ENCODE data around the gene DGCR2.

Gene DGCR2

DNA sequence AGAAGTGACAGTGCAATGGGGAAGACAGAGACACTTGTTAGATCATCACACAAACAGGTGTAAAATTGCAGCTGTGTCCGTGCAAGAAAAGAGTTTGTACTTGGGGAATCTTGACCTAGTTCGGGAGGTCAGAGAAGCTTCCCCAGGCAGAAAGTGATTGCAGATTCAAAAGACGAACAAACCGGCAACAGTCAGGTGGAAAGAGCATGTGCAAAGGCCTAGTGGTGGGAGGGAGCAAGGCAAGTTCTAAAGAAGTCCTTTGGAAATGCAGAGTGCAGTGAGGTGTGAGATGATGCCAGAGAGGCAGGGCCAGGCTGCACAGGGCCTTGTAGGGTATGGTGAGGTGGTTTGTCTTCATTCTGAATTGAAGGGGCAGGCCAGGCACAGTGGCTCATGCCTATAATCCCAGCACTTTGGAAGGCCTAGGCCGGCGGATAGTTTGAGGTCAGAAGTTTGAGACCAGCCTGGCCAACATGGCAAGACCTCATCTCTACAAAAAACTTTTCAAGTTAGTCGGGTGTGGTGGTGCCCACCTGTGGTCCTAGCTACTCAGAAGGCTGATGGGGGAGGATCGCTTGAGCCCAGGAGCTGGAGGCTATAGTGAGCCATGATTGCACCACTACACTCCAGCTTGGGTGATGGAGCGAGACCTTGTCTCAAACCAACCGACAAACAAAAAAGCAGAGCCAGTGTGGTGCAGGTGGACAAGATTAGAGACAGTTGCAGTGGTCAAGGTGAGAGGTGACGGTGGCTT lies 24.2 kb upstream of the DGCR2 start:
- no peak for DNase-seq
- no peak for ATAC-seq

DNA sequence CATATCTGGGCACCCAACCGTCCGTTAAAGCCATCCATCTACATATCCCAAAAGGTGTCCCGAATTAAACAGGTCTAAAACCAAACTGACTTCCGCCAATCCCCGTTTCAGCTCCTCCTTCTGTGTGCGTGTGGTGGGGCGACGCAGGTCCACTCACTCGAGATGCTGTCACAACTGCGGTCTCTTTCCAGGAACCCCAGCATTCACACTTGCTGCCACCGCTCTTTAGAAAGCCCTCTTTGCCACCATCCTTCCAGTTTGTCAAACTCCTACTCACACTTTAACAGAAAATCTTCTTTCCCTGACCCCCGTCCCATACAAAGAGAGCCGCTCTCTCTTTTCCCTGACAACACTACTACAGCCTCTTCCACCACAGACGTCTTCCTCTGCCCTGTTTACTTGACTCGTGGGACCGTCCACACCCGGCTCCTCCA lies 21.8 kb upstream of the DGCR2 start:
- peak; percentile 14 for ATAC-seq

DNA sequence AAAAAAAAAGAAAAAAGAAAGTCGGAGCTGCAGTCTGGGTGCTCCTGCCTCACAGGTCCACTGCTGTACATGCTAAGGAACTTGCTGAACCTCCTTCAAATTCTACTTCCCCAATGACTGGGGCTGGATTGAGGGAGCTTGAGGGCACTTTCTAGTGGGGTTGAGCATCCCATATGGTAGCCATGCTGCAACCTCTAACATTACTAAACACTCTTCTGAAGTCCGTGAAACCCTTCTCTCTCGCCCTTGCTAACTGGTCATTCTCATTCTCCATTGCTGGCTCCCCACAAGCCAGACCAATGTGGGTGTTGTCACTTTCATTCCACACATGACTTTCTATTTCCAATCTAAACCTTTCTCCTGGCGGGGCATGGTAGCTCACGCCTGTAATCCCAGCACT lies 21.0 kb upstream of the DGCR2 start:
- ATAC-seq = no peak
- DNase-seq = no peak

More for the DNA sequence above, 21.8 kb upstream of the DGCR2 start:
- peak; percentile 44 for DNase-seq

DNA sequence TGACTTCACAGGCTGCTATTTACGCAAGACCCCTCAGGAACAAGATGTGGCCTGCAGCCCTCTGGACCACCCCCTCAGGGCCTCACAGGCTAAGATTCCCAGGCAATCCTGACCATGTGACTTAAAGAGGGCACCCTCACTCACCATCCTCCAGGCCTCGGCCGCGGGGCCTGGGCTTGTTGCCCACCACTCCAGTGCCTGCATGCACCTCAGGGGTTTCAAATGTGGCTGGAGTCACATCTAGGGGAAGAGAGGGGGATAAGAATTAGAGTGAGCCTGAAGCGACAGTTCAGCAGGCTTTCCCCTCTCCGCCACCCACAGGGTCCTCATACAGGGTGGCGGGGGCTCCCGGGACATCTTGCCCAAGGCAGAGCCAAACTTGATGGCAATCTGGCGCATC lies 20.2 kb upstream of the DGCR2 start:
- no peak for DNase-seq
- ATAC-seq = no peak

DNA sequence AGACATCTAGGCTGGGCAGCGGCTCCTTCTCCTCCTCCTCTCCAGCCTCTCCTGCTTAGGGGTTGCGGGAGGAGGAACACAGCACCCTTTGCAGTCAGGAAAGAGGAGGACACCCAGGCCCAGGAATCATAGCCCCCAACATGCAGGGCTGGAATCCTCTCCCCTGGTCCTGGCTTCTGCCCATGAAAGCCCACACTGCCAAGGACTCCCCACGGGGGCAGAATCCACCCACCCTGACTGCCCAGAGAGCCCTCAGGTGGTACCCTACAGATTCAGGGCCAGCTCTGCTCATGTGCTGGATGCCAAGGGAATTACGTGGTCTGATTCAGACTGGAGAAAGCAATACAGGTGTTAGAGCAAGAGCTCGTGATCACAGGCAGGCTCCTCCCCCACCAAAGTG lies 17.8 kb upstream of the DGCR2 start:
- ATAC-seq = no peak
- DNase-seq = no peak

DNA sequence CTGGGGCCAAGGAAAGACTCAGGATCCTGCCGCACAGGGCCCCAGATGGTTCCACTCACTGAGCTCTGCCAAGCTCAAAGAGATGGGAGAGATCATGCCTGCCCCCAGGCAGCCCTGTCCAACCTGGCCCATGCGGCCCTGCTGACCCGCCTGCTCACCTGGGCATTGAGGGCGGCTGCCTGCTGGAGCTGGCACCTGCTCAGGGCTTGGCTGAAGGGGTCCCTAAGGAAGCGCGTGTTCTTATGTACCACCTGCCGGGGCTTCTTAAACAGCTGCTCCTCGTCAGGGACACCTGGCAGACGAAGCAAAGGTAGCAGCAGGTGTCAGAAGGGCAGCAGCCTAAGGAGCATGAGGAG lies 16.8 kb upstream of the DGCR2 start:
- DNase-seq = no peak
- ATAC-seq = no peak

DNA sequence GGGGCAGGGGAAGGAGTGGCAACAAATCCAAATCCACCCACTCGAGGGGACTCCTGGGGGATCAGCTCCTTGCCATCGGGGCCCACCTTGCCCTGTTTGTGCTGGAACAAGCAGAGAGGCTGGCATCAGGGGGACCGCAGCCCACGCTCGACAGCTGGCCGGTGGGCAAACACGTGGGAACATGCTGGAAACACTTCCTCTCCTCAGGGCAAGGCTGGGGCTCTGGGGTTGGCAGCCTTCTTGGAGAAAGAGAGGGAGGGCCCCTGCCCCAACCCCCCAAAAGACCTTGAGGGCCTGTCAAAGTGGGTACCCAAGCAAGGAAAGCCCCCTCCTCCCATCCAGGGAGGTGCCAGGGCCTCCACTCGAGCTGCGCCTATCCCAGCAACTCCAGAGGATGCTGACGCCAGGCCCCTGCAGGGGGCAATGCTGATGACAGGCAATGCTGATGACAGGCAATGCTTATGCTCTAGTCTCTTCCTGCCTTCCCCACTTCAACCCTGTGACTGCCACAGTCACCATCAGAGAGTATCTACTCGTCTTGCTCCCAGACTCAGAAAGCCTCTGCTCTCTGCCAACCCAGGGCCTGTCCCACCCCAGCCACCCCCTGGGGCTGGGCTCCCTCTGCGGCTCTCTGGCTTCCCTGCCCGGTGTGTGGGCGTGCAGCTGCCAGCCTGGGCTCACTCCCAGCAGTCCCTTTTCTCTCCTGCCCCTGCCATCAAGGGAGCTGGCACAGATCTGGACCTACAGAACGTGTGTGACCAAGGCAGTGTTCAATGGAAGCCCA lies 16.2 kb upstream of the DGCR2 start:
- ATAC-seq = no peak

DNA sequence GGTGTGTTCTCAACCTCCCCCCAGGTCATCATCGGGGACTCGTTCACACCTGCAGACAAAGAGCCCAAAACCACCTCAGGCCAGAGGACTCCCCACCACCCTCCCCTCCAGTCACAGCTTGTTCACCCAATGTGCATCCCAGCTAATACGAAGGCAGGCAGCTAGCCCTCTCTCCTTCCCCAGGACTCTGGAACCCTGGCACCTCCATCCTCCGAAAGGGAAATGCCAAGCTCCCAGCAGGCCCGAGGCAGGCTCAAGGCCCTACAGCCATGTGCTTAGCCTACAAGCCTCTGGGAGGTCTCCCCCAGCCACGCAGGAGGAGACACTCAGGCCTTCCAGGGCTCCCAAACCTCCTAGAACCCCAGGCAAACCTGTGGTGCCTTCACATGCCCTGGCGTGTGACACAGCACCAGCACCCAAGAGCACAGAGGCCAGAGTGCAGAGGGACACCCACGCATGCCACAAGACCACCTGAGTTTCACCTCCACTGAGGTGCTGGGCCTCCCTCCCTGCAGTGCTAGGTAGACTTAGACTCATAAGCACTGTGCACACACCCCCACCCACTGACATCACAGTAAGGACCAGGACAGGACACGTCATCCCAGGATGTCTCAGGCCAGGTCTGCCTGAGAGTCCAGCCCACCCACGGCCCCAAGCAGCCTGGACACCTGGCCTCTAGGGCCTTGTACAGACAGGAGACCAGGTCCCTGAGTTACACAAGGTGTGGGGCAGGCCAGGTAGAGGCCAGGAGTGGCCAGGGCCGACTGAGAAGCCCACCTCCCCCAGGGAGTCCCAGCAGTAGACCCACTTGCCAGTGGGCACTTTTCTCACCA lies 15.4 kb upstream of the DGCR2 start:
- DNase-seq (no peak), ATAC-seq (no peak)

More for the DNA sequence above, 16.2 kb upstream of the DGCR2 start:
- no peak for DNase-seq

DNA sequence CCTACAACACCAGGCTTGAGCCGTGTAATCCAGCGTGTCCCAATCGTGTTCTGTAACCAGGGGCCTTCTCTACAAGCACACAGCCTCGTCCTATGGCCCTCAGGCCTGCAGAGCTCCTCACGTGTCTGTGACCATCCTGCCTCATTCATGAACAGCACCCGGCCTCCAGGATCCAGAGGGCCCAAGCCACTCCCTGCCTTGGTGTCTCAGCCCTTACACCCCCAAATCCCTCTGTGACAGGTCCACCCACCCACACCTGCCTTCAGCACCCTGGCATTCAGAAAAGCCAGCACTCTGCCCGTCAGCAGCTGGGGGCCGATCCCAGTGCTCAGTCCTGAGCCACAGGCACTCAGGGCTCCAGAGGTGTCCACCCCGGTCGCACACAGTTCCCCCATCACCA lies 14.7 kb upstream of the DGCR2 start:
- no peak for ATAC-seq

DNA sequence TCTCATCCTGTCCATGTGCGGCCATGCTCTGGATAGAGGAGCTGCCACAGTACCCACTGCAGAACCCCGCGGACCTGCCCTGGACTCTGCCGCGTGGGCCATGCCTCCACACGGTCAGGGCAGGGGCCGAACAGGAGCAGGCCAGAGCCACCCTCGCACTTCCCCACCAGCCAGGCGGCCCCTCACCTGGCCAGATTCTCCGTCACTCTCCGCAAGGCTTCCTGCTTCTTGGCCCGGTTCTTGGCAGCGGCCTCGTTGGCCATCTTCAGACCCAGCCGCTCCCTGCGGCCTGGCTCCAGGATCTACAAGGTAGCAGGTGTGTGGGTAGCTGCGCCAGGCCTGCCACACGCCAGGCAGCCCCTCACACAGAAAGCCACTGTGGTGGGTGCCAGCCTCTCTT lies 12.7 kb upstream of the DGCR2 start:
- no peak for DNase-seq

More for the DNA sequence above, 14.7 kb upstream of the DGCR2 start:
- DNase-seq = no peak

DNA sequence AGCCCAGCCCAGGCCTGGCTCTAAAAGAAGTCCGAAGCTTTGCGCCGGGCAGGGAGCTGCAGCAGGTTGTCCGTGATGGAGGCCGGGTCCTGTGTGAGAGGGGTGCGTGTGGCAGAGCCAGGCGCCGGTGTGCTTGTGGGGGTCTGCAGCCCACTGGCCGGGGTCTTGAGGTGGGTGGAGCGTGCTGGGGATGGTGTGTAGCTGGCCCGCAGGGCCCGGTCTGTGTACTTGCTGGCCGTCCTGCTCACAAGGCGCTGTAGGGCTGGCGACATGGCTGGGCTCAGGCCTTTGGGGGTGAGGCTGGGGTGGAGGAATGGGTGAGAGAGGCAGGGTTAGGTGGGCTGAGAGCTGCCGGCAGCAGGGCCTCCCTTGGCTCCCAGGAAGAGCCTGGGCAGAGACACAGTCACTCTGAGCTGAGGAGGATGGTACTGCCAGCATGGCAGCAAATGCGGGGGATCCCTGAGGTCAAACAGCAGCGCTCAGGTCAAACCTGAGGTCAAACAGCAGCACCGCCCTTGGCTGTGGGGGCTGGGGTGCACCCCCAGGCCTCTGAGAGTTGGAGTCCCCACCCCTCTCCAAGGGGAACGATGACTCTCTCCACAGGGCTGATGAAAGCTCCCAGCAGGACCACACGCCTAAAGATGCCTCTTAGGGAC lies 12.1 kb upstream of the DGCR2 start:
- ATAC-seq (peak; percentile 5), DNase-seq (no peak)

More for the DNA sequence above, 12.7 kb upstream of the DGCR2 start:
- ATAC-seq = no peak

DNA sequence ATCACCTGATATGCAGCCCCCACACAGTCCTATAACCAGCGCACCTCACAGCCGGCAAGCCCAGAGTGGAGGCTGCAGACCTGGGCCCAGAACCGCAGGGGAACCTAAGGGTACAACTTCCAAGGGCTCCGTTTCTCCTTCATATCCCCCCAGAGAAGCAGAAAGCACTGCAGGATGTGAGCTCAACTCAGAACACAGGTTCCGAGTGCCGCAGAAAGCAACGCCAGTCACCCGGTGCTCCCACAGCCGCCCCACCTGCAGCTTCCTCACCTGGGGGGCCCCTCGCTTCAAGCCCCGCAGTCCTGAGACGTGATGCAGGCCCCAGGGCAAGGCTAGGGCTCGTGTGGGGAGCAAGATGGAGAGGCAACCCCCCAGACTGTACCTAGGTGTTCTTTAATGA lies 11.3 kb upstream of the DGCR2 start:
- ATAC-seq (no peak), DNase-seq (no peak)

DNA sequence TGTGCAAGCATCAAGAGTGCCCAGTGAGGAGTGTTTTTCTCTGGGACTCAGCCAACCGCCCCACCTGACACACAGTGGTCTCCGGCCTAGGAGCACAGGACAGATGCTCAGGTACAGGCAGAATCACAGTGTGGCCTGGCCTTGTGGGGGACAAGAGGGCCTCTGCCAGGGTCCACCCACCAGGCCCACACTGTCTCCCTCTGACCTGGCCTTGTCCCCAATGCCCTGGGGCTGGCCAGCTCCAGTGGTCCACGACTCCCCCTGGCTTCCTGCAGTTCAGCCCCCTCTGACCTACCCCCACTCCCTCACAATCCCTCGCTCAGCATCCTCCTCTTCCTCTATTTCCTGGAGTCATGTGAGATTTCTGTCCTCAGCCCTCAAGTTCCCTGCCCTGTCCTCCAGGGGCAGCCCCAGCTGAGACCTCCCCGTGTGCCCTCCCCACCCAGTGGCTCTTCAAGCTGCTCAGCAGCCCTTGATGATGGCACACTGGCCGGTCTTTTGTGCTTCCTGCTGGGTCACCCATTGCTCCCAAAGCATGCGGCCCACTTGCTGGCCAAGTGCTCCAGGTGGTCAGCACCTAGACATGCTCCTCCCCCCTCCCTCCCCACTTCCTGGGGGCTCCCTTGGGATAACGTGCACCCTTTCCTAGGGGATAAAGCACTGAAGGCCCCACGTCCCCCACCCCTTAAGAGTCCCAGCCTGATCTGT lies 10.6 kb upstream of the DGCR2 start:
- no peak for DNase-seq

DNA sequence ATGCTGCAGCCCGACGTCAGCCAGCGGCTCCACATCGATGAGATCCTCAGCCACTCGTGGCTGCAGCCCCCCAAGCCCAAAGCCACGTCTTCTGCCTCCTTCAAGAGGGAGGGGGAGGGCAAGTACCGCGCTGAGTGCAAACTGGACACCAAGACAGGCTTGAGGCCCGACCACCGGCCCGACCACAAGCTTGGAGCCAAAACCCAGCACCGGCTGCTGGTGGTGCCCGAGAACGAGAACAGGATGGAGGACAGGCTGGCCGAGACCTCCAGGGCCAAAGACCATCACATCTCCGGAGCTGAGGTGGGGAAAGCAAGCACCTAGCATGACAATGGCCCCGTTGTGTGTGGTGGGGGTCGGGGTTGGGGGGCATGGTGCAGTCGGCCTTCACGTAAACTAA lies 9.9 kb upstream of the DGCR2 start:
- no peak for ATAC-seq

More for the DNA sequence above, 10.6 kb upstream of the DGCR2 start:
- ATAC-seq = no peak

DNA sequence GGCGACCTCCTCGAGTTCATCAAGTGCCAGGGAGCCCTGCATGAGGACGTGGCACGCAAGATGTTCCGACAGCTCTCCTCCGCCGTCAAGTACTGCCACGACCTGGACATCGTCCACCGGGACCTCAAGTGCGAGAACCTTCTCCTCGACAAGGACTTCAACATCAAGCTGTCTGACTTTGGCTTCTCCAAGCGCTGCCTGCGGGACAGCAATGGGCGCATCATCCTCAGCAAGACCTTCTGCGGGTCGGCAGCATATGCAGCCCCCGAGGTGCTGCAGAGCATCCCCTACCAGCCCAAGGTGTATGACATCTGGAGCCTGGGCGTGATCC lies 9.4 kb upstream of the DGCR2 start:
- ATAC-seq = no peak

More for the DNA sequence above, 9.9 kb upstream of the DGCR2 start:
- DNase-seq = no peak

DNA sequence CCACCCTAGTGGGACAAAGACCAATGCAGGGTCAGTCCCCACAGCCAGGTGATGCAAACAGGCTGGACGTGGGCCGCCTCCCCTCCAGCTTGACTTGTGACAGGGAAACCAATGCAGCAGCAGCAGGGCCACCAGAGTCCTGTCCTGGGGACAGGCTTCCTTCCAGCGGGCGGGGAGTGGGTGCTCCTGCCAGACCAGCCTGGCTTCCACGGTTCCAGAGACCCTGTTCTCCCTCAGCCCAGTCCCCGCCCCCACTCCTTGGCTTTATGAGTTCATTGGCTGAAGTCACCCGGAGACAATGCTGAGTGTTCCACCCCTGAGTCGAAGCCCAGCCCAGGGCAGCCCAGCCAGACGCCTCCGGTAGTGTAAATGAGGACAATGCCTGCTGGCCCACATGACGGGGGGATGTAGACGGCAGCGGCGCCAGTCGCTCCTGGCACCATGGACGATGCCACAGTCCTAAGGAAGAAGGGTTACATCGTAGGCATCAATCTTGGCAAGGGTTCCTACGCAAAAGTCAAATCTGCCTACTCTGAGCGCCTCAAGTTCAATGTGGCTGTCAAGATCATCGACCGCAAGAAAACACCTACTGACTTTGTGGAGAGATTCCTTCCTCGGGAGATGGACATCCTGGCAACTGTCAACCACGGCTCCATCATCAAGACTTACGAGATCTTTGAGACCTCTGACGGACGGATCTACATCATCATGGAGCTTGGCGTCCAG lies 8.9 kb upstream of the DGCR2 start, which contains the start of gene TSSK2:
Gene TSSK2, plus strand, starts transcription at position 350 of the 726 bp plus-strand sequence. Its CDS starts 92 bp downstream, at position 442.
- DNase-seq = no peak
- ATAC-seq = no peak

More for the DNA sequence above, 9.4 kb upstream of the DGCR2 start:
- DNase-seq = no peak

DNA sequence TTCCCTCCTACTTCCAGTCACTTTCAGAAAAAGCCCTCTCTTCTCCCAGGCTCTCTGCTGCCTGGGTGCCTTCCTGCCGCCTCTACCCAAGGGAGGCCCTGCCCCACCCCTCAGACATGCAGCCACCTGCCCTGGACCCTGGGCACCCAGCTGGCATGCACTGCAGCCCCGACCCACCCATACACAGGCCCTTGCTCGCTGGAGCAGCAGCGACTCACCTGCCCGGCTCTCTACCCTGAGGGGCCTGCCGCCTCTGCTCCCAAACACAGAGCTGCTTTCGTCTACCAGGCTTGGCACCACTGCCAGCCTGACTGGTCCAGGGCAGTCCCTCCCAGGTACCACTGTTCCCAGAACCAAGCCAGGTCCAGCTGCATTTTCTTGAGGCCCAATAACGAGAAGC lies 7.7 kb upstream of the DGCR2 start:
- DNase-seq = no peak
- ATAC-seq = no peak

DNA sequence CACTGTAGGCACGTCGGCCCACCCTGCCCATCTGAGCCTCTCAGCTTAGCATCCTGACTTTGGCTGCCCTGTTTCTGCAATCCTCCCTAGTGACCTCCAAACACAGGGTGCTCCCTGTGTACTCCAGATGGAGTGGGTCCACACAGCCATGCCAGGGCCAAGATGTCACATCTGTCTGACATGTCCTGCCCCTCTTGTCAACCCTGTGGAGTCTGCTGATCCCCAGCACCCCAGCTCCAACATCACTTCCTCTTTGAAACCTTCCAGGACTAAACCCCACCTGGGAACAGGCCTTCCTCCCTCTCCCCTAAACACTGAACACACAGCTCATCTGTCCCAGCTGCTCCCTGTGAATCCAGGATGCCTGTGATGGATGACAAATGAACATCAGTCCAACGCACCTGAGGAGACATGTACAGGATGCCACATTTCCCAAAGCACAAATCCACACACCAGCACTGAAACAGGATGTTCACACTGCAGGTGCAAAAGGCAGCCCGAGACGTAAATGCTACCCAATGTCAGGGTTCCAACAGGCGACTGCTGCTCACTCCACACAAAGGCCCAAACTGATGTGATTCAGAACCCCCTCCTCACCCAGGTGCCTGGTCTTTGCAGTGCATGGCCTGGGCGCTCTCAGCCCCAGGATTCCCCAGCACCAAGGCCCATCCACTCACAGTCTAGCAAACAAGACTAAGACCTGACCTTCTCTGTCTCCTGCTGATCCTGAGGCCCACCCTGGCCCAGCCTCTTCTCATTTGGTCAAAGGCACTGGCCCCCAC lies 6.9 kb upstream of the DGCR2 start:
- DNase-seq = no peak
- ATAC-seq = no peak

DNA sequence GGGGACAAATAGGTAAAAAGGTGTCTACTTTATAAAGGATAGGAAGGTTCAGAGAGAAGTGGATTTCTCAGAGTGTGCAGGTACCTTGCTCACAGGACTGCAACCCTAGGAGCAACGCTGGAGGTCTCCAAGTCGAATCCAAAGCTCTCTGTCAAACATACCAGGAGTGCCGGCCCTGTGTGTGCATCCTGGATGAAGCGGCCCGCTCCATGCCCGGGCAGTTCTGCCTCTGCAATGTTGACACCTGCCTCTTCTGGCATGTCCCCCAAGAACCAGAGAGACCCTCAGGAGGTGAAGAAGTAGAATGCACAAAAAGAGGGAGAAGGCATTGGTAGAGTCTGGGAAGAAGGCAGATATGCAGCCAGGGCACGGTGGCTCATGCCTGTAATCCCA lies 5.8 kb upstream of the DGCR2 start:
- no peak for ATAC-seq
- no peak for DNase-seq

Measured in stimulated activated naive CD8-positive, alpha-beta T cell treated with anti-CD3 and anti-CD28 coated beads, Interleukin-15, Interleukin-2, amounts not matched to agents 100 U/mL and 50 U/mL, for 24 hours (primary cell).